WTC11 (cell line): ENCODE results near the gene DTNB. TPM values are rescaled to one million over a fixed set of nuclear protein-coding genes. Genes with fewer than 3 reads are reported as not detected.

Experiments
- ATF1 ChIP-seq: sonication (generic); formaldehyde crosslinking; IDR thresholded peaks from 2 replicates; pipeline ENCODE4 v1.8.1; 2023; ENCODE audit warnings: mild to moderate bottlenecking, moderate library complexity, missing genetic modification reagents
- ESRRA ChIP-seq: sonication (generic); formaldehyde crosslinking; IDR thresholded peaks from 2 replicates; pipeline ENCODE4 v1.8.1; 2022; ENCODE audit warnings: mild to moderate bottlenecking, missing genetic modification reagents, borderline replicate concordance
- FOXP1 ChIP-seq: sonication (generic); formaldehyde crosslinking; IDR thresholded peaks from 2 replicates; pipeline ENCODE4 v1.8.0; 2022; ENCODE audit warnings: missing genetic modification reagents, mild to moderate bottlenecking, moderate library complexity, borderline replicate concordance
- GABPB1 ChIP-seq: sonication (generic); formaldehyde crosslinking; IDR thresholded peaks from 2 replicates; pipeline ENCODE4 v1.8.1; 2023; ENCODE audit warnings: mild to moderate bottlenecking, missing genetic modification reagents
- GRHL2 ChIP-seq: fragments of 250-450 bp; sonication (Bioruptor Pico); IDR thresholded peaks from 2 replicates; pipeline ENCODE4 v1.8.0; 2022; ENCODE audit warnings: mild to moderate bottlenecking, moderate library complexity; ENCODE audit not compliant: insufficient replicate concordance, severe bottlenecking
- JUN ChIP-seq: sonication (generic); formaldehyde crosslinking; IDR thresholded peaks from 2 replicates; pipeline ENCODE4 v1.8.0; 2023; ENCODE audit warnings: mild to moderate bottlenecking, missing genetic modification reagents
- NFYB ChIP-seq: sonication (generic); formaldehyde crosslinking; conservative IDR thresholded peaks from 2 replicates; pipeline ENCODE4 v1.8.0; 2022; ENCODE audit warnings: low read depth, missing genetic modification reagents
- NR1H2 ChIP-seq: sonication (generic); formaldehyde crosslinking; IDR thresholded peaks from 2 replicates; pipeline ENCODE4 v1.9.0; 2021; ENCODE audit warnings: mild to moderate bottlenecking, moderate library complexity, missing genetic modification reagents
- PRRX2 ChIP-seq: fragments of 250-450 bp; sonication (Bioruptor Pico); IDR thresholded peaks from 2 replicates; pipeline ENCODE4 v1.8.0; 2021; ENCODE audit warnings: mild to moderate bottlenecking
- SMAD3 ChIP-seq: sonication (generic); formaldehyde crosslinking; IDR thresholded peaks from 2 replicates; pipeline ENCODE4 v1.8.0; 2022; ENCODE audit warnings: missing genetic modification reagents, mild to moderate bottlenecking, borderline replicate concordance
- SMAD4 ChIP-seq: sonication (generic); formaldehyde crosslinking; IDR thresholded peaks from 2 replicates; pipeline ENCODE4 v1.8.0; 2022; ENCODE audit warnings: mild to moderate bottlenecking, missing genetic modification reagents
- SOX15 ChIP-seq: fragments of 250-450 bp; sonication (Bioruptor Pico); IDR thresholded peaks from 2 replicates; pipeline ENCODE4 v1.9.0; 2021; ENCODE audit warnings: mild to moderate bottlenecking
- TEAD1 ChIP-seq: sonication (generic); formaldehyde crosslinking; IDR thresholded peaks from 2 replicates; pipeline ENCODE4 v1.8.0; 2022; ENCODE audit warnings: mild to moderate bottlenecking, missing genetic modification reagents
- ZBTB21 ChIP-seq: sonication (generic); formaldehyde crosslinking; IDR thresholded peaks from 2 replicates; pipeline ENCODE4 v1.8.1; 2023; ENCODE audit warnings: mild to moderate bottlenecking, missing genetic modification reagents, borderline replicate concordance
- ZNF219 ChIP-seq: sonication (generic); formaldehyde crosslinking; IDR thresholded peaks from 2 replicates; pipeline ENCODE4 v1.8.0; 2023; ENCODE audit warnings: missing genetic modification reagents, mild to moderate bottlenecking, borderline replicate concordance
- ZNF263 ChIP-seq: sonication (generic); formaldehyde crosslinking; IDR thresholded peaks from 2 replicates; pipeline ENCODE4 v1.8.1; 2022; ENCODE audit warnings: low read depth, mild to moderate bottlenecking, moderate library complexity, missing genetic modification reagents
- ZNF317 ChIP-seq: sonication (generic); formaldehyde crosslinking; IDR thresholded peaks from 2 replicates; pipeline ENCODE4 v1.8.1; 2023; ENCODE audit warnings: low read depth, mild to moderate bottlenecking, moderate library complexity, missing genetic modification reagents, borderline replicate concordance
- total RNA-seq: library from RNA; stranded (reverse); gene quantifications from 3 replicates; pipeline ENCODE4 v1.2.3, GENCODE V29; 2021
- TF ChIP-seq, protein P1 (sequence below): fragments of 250-450 bp; sonication (Bioruptor Pico); IDR thresholded peaks from 2 replicates; pipeline ENCODE4 v1.9.0; 2021; ENCODE audit warnings: moderate library complexity, mild to moderate bottlenecking, inconsistent platforms, borderline replicate concordance
- TF ChIP-seq, protein P2 (sequence below): sonication (generic); formaldehyde crosslinking; IDR thresholded peaks from 2 replicates; pipeline ENCODE4 v1.8.1; 2023; ENCODE audit warnings: mild to moderate bottlenecking, moderate library complexity, missing genetic modification reagents
- TF ChIP-seq, protein P3 (sequence below): fragments of 250-450 bp; sonication (Bioruptor Pico); IDR thresholded peaks from 2 replicates; pipeline ENCODE4 v1.8.0; 2021; ENCODE audit warnings: mild to moderate bottlenecking
- TF ChIP-seq, protein P4 (sequence below): sonication (generic); formaldehyde crosslinking; IDR thresholded peaks from 2 replicates; pipeline ENCODE4 v1.8.0; 2023; ENCODE audit warnings: mild to moderate bottlenecking, missing genetic modification reagents
- TF ChIP-seq, protein P5 (sequence below): fragments of 250-450 bp; sonication (Bioruptor Pico); IDR thresholded peaks from 2 replicates; pipeline ENCODE4 v2.1.2; 2022; ENCODE audit warnings: mild to moderate bottlenecking, moderate library complexity
- TF ChIP-seq, protein P6 (sequence below): sonication (generic); formaldehyde crosslinking; IDR thresholded peaks from 2 replicates; pipeline ENCODE4 v1.8.0; 2023; ENCODE audit warnings: missing genetic modification reagents
- TF ChIP-seq, protein P7 (sequence below): sonication (generic); formaldehyde crosslinking; IDR thresholded peaks from 2 replicates; pipeline ENCODE4 v1.8.1; 2023; ENCODE audit warnings: mild to moderate bottlenecking, missing genetic modification reagents
- TF ChIP-seq, protein P8 (sequence below): sonication (generic); formaldehyde crosslinking; IDR thresholded peaks from 2 replicates; pipeline ENCODE4 v1.8.0; 2022; ENCODE audit warnings: mild to moderate bottlenecking, missing genetic modification reagents
- TF ChIP-seq, protein P9 (sequence below): sonication (generic); formaldehyde crosslinking; IDR thresholded peaks from 2 replicates; pipeline ENCODE4 v1.8.0; 2022; ENCODE audit warnings: mild to moderate bottlenecking, missing genetic modification reagents
- TF ChIP-seq, protein P10 (sequence below): fragments of 250-450 bp; sonication (Bioruptor Pico); IDR thresholded peaks from 2 replicates; pipeline ENCODE4 v1.9.0; 2021; ENCODE audit warnings: mild to moderate bottlenecking

The DTNB gene
- total RNA-seq, 1 experiment from 2014 or later: 39.9 TPM

DNA sequence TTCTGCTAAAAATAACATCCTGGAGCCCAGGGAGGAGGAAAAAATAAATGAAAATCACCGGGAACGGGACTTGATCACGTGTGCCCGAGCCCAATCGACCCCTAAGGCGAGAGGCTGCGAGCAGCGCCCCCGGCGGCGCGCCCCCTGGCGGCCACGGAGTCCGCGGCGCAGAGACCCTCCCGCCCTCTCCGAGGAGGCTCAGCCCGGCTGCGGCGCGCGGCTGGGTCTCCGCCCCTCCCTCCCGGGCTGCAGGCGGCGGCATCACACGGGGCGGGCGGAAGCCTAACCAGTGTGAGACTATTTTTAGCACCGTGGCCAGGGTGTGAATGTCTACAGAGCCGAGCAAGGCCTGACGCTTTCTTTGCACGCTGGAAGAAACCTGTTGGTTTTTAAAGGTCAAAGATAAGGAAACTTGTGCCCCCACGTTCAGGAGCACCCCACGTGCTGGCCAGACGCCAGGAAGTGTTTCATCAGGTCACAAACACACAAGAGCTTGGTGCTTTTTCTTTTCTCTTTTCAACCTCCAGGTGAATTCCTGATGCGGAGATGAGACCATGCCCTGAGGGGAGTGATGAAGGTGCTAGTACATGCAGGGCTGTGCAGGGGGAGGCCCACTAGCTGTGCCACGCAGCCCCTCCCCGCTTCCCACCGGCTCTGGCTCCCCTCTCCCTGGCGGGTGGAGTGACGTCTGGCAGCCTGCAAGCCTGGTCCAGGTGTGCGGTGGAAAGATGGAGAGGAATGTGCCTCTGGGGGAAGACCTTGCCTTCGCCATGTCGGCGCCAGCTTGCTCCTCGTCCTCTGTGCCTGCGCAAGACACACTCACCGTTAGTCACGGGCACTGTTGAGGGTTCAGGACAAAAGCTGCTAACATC is 296.4 kb downstream of the DTNB start (continued):
- TF ChIP-seq JUN (no peak), NFYB (CRISPR knock-in tag) (no peak), ZNF219 (no peak), ATF1 (CRISPR knock-in tag) (no peak), SMAD3 (CRISPR knock-in tag) (no peak), FOXP1 (peak; percentile 19; the same call in 1 of the 2 replicates), ZNF317 (CRISPR knock-in tag) (no peak), SOX15 (CRISPR knock-in tag) (no peak), PRRX2 (no peak), GRHL2 (CRISPR knock-in tag) (no peak), GABPB1 (CRISPR knock-in tag) (peak; percentile 67), SMAD4 (CRISPR knock-in tag) (no peak), ZNF263 (CRISPR knock-in tag) (no peak), ESRRA (CRISPR knock-in tag) (no peak), TEAD1 (CRISPR knock-in tag) (0 out of 2 replicates have a peak, but pooled peaks have one; percentile 63), ZBTB21 (CRISPR knock-in tag) (peak; percentile 40; the same call in 1 of the 2 replicates), NR1H2 (no peak)
- TF ChIP-seq, protein P1, sequence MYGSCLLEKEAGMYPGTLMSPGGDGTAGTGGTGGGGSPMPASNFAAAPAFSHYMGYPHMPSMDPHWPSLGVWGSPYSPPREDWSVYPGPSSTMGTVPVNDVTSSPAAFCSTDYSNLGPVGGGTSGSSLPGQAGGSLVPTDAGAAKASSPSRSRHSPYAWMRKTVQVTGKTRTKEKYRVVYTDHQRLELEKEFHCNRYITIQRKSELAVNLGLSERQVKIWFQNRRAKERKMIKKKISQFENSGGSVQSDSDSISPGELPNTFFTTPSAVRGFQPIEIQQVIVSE: no peak
- TF ChIP-seq, protein P2, sequence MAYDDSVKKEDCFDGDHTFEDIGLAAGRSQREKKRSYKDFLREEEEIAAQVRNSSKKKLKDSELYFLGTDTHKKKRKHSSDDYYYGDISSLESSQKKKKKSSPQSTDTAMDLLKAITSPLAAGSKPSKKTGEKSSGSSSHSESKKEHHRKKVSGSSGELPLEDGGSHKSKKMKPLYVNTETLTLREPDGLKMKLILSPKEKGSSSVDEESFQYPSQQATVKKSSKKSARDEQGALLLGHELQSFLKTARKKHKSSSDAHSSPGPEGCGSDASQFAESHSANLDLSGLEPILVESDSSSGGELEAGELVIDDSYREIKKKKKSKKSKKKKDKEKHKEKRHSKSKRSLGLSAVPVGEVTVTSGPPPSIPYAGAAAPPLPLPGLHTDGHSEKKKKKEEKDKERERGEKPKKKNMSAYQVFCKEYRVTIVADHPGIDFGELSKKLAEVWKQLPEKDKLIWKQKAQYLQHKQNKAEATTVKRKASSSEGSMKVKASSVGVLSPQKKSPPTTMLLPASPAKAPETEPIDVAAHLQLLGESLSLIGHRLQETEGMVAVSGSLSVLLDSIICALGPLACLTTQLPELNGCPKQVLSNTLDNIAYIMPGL (CRISPR knock-in tag): peak; percentile 93
- TF ChIP-seq, protein P3, sequence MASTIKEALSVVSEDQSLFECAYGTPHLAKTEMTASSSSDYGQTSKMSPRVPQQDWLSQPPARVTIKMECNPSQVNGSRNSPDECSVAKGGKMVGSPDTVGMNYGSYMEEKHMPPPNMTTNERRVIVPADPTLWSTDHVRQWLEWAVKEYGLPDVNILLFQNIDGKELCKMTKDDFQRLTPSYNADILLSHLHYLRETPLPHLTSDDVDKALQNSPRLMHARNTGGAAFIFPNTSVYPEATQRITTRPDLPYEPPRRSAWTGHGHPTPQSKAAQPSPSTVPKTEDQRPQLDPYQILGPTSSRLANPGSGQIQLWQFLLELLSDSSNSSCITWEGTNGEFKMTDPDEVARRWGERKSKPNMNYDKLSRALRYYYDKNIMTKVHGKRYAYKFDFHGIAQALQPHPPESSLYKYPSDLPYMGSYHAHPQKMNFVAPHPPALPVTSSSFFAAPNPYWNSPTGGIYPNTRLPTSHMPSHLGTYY (CRISPR knock-in tag): no peak
- TF ChIP-seq, protein P4, sequence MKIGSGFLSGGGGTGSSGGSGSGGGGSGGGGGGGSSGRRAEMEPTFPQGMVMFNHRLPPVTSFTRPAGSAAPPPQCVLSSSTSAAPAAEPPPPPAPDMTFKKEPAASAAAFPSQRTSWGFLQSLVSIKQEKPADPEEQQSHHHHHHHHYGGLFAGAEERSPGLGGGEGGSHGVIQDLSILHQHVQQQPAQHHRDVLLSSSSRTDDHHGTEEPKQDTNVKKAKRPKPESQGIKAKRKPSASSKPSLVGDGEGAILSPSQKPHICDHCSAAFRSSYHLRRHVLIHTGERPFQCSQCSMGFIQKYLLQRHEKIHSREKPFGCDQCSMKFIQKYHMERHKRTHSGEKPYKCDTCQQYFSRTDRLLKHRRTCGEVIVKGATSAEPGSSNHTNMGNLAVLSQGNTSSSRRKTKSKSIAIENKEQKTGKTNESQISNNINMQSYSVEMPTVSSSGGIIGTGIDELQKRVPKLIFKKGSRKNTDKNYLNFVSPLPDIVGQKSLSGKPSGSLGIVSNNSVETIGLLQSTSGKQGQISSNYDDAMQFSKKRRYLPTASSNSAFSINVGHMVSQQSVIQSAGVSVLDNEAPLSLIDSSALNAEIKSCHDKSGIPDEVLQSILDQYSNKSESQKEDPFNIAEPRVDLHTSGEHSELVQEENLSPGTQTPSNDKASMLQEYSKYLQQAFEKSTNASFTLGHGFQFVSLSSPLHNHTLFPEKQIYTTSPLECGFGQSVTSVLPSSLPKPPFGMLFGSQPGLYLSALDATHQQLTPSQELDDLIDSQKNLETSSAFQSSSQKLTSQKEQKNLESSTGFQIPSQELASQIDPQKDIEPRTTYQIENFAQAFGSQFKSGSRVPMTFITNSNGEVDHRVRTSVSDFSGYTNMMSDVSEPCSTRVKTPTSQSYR (CRISPR knock-in tag): no peak
- TF ChIP-seq, protein P5, sequence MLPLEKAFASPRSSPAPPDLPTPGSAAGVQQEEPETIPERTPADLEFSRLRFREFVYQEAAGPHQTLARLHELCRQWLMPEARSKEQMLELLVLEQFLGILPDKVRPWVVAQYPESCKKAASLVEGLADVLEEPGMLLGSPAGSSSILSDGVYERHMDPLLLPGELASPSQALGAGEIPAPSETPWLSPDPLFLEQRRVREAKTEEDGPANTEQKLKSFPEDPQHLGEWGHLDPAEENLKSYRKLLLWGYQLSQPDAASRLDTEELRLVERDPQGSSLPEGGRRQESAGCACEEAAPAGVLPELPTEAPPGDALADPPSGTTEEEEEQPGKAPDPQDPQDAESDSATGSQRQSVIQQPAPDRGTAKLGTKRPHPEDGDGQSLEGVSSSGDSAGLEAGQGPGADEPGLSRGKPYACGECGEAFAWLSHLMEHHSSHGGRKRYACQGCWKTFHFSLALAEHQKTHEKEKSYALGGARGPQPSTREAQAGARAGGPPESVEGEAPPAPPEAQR (CRISPR knock-in tag): no peak
- TF ChIP-seq, protein P6, sequence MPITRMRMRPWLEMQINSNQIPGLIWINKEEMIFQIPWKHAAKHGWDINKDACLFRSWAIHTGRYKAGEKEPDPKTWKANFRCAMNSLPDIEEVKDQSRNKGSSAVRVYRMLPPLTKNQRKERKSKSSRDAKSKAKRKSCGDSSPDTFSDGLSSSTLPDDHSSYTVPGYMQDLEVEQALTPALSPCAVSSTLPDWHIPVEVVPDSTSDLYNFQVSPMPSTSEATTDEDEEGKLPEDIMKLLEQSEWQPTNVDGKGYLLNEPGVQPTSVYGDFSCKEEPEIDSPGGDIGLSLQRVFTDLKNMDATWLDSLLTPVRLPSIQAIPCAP (CRISPR knock-in tag): no peak
- TF ChIP-seq, protein P7, sequence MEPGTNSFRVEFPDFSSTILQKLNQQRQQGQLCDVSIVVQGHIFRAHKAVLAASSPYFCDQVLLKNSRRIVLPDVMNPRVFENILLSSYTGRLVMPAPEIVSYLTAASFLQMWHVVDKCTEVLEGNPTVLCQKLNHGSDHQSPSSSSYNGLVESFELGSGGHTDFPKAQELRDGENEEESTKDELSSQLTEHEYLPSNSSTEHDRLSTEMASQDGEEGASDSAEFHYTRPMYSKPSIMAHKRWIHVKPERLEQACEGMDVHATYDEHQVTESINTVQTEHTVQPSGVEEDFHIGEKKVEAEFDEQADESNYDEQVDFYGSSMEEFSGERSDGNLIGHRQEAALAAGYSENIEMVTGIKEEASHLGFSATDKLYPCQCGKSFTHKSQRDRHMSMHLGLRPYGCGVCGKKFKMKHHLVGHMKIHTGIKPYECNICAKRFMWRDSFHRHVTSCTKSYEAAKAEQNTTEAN: 0 out of 2 replicates have a peak, but pooled peaks have one; percentile 61
- TF ChIP-seq, protein P8, sequence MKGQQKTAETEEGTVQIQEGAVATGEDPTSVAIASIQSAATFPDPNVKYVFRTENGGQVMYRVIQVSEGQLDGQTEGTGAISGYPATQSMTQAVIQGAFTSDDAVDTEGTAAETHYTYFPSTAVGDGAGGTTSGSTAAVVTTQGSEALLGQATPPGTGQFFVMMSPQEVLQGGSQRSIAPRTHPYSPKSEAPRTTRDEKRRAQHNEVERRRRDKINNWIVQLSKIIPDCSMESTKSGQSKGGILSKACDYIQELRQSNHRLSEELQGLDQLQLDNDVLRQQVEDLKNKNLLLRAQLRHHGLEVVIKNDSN: peak; percentile 87
- TF ChIP-seq, protein P9, sequence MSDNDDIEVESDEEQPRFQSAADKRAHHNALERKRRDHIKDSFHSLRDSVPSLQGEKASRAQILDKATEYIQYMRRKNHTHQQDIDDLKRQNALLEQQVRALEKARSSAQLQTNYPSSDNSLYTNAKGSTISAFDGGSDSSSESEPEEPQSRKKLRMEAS (CRISPR knock-in tag): peak; percentile 81
- TF ChIP-seq, protein P10, sequence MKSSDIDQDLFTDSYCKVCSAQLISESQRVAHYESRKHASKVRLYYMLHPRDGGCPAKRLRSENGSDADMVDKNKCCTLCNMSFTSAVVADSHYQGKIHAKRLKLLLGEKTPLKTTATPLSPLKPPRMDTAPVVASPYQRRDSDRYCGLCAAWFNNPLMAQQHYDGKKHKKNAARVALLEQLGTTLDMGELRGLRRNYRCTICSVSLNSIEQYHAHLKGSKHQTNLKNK (CRISPR knock-in tag): no peak
